Hematopoietic multipotent progenitor cell treated with erythropoietin and hydrocortisone succinate and interleukin-3 and kit ligand, for 6 days (in vitro differentiated cells): ENCODE results near the gene SPACA5B.
A peak's percentile ranks its signal among the peaks of the same experiment; 100 is the strongest.
"Not testable (repeated sequence)": the region's sequence is repeated elsewhere in the genome, so short reads cannot be mapped to it uniquely, and the experiment has no call there.

Source experiments
- DNase-seq: peaks from one replicate; pipeline ENCODE4 v3.0.0-alpha.2; 2015

Gene SPACA5B

DNA sequence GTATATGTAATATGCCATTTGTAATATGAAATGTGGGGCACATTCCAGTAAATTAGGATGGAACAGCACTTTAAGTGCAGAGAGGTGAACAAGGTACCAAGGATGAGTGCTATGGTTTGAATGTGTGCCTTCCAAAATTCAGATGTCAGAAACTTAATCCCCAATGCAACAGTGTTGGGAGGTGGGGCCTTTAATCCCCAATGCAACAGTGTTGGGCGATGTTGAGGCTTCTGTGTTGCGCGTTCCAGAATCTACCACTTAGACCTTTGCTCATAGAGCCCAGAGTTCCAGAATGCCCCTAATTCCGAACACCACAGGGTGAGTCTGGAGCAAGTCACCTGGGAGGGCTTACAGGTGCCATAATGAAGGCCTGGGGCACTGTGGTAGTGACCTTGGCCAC lies at the start of gene SPACA5B:
TSS of gene SPACA5B (plus strand) at position 301 of the 400 bp plus-strand sequence. CDS start at position 363, 62 bp downstream.
- DNase-seq, result not testable (repeated sequence)

DNA sequence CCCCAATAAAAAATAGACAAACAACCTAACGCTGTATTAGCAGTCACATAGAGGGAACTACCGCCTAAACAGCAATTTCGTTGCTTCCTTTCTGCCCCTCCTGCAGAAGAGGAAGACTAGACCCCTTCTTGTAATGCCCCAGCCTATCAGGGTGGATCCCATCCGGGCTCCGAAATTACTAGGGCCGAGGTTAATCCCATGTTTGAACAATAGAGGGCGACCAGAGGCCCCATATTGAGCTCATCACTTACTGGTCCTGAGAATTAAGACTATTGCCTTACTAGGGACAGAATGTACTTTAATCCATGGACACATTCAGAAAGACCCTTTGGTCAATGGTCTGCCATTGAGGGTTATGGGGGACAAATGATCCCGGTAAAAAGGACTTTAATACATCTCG lies 47.2 kb upstream of the SPACA5B start:
- peak; percentile 67 for DNase-seq

DNA sequence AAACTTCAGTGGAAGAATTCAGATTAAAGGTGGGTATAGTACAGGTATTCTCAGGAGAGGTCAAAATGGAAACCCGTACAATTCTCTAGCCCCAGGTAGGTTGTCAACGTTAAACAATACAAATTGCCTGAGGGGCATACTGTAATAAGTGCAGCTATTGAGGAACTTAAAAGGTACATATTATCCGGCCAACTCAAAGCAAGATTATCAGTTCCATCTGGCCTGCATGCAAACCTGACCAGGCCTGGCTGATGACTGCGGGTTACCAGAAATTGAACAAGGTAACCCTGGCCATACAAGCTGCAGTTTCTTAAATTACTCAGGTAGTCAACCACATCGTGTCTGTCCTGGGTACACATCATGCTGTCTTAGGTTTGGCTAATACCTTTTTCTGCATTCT lies 46.7 kb upstream of the SPACA5B start:
- no peak for DNase-seq

DNA sequence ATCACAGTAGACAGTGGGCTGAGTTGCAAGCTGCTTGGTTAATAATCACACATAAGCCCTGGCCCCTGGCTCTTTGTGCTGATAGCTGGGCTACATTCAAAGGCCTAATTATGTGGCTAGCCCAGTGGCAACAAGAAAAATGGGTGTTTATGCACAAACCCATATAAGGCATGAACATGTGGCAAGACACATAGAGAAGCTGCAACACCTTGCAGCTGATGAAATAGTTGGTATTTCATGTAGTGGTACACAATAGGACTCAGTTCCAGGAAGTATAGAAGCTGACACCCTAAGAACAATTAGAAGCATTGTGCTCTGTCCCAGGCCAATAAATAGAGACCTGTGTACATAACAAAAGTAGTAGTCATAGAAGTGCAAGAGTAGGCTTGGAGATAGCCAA lies 44.3 kb upstream of the SPACA5B start:
- no peak for DNase-seq

DNA sequence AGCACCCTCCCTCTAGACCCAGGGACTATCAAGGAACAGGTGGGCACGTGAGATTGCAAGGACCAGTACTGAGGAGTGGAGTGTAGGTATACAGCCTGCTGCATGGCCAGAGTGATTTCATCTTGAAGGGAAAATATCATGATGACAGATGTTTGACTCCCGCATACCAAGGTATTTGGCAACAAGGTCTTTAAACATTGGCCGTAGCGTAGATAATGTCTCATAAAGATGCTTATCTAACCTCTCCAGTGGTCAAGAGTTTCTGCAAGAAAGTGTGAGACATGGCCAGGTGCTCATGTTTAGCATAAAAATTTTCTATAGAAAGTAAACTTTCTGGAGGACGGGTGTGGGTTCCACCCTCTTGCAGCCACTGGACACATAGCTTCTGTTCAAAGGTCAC lies 40.3 kb upstream of the SPACA5B start:
- DNase-seq, result no peak

DNA sequence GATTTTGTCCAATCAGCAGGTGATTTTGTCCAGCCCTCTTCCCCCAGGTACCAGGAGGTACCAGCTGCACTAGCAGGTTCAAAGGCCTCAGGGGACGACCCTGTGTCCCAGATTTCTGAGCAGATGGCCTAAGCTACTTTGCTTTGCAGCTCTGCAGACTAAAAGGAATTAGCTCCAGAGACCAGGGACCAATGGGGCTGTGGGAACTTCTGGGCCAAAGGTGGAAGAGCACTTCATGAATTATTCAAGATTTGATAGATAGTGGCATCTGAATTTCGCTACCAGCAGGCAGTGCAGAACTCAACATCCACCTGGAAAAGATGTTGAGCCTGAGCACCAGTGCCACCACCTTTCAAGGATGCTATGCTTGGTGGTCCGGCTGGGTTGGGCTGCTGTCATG lies 37.9 kb upstream of the SPACA5B start:
- DNase-seq, result not testable (repeated sequence)

DNA sequence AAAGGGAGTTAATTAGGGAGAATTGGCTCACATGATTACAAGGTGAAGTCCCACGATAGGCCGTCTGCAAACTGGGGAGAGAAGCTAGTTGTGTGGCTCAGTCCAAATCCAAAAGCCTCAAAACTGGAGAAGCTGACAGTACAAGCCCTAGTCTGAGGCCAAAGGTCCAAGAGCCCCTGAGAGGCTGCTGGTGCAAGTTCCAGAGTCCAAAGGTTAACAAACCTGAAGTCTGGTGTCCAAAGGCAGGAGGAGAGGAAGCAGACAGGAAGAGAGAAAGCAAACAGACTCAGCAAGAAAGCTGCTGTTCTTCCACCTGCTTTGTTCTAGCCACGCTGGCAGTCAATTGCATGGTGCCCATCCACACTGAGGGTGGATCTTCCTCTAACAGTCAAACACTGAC lies 29.0 kb upstream of the SPACA5B start:
- no peak for DNase-seq

DNA sequence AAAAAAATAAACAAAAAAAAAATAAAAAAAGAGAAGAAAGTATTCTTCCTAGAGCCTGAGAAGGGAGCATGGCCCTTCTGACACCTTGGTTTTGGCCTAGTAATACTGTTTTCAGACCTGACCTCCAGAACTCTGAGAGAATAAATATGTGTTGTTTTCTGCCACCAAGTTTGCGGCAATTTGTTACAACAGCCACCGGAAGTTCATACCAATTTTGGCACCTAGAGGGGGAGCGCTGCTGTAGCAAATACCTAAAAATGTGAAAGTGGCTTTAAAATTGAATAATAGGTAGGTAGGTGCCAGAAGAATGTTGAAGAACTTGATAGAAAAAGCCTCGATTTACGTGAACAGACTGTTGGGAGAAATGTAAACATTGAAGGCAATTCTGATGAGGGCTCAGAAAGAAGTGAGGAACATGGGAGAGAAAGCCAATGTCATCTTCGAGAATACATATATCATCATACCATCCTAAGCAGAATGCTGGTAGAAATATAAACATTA lies 27.5 kb upstream of the SPACA5B start:
- no peak for DNase-seq

DNA sequence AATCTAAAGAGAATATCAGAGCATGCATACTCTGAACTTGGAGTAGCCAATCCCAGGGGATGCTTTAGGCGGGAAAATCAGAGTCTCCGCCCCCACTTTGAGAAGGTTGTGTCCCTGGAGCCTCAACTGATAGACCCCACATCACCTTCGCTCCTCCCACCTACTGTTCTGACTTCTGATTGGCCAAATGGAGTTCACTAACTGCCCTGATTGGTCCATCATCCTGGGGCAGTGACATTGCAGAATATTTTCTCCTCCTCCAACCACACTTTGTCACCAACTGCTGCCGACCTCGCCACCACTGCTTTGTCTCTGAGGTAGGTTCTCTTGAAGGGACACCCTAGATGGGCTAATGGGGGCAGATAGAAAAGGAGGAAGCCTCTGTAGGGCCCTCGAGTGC lies 22.7 kb upstream of the SPACA5B start:
- DNase-seq, result no peak

DNA sequence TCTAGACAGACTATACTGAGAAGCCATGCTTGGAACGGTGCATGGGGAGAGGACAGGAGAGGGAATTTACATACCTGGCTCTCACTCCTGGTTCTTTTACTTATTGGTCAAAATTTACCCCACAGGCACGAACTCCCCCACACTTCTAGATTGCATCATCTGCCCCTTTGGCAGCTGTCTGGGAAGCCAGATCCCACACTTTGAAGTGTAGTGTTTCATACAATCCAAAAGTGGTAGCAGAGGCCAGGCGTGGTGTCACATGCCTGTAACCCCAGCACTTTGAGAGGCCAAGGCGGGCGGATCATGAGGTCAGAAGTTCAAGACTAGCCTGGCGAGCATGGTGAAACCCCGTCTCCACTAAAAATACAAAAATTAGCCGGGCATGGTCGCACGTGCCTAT lies 5.1 kb upstream of the SPACA5B start:
- DNase-seq, result not testable (repeated sequence)

DNA sequence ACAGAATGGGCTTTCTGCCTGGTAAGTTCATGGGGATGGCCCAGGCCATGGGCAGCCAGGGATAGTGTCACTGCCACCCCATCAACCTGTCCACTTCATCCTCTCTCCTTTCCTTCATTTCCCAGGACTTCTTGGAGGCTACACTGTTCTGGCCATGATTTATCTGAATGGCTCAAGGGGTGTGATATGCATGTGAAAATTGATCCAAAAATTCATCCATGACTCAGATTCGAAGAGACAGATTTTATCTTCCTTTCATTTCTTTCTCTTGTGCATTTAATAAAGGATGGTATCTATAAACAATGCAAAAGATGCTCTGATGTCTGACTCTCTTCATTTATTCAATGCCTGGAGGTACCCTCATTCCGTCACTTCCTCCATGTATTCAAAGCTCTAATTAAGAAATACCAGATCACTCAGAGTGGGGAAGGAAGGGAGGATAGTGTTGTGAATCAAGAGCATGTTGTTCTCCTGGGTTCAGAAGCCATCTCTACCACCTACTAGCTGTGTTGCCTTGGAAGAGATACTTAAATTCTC lies 1.9 kb downstream of the SPACA5B start:
- not testable (repeated sequence) for DNase-seq

DNA sequence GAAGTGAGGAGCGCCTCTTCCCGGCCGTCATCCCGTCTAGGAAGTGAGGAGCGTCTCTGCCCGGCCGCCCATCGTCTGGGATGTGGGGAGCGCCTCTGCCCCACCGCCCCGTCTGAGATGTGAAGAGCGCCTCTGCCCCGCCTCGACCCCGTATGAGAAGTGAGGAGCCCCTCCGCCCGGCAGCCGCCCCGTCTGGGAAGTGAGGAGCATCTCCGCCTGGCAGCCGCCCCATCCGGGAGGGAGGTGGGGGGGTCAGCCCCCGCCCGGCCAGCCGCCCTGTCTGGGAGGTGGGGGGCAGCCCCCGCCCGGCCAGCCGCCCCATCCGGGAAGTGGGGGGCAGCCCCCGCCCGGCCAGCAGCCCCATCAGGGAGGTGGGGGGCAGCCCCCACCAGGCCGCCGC lies 8.7 kb downstream of the SPACA5B start:
- not testable (repeated sequence) for DNase-seq

DNA sequence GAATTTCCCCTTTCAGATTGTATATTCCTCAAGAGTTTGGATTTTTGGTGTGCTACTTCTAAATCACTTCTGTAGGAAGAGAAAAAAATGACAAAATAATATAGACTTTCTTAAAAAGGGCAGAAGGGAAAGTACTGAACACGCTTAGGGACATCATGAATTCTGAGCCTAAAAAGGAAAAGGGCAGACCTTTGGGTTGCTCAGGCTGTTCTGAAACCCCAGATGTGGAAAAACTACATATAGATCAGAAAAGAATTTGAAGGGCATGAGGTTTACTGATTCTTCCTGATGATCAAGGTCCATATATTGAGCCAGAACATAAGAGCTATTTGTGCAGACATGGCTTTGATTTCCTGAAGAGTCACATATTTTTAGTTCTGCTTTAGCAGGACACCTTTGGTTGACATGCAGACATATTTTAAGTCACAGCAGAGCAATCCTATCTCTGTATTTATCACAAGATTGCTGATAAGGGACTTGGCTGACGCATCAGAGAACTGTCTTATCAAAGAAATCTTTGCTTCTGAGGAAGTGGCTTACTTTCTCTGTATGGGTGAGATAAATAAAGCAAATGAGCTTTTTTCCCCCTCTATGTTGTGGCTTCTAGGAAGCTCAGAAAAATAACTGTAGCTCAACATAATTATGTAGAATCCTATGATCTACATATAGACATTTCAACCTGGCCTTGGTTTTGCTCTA lies 11.5 kb downstream of the SPACA5B start:
- not testable (repeated sequence) for DNase-seq

DNA sequence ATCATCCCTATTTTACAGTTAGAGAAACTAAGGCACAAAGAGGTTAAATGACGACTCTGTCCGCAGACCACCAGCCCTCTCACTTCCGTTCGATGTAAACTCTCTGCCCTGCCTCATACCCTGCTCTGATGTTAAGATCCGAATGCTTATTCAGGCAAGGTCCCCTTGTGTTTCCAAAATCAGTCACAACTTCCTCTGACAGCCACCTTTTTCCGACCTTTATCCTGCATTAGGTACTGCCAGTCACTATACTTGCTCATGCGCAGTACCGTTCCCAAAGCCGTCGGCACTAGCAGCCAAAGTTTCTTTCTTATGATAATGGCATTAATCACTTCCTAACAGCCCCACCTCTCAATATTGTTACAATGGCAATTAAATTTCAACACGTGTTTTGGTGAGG lies 12.3 kb downstream of the SPACA5B start:
- DNase-seq, result not testable (repeated sequence)

DNA sequence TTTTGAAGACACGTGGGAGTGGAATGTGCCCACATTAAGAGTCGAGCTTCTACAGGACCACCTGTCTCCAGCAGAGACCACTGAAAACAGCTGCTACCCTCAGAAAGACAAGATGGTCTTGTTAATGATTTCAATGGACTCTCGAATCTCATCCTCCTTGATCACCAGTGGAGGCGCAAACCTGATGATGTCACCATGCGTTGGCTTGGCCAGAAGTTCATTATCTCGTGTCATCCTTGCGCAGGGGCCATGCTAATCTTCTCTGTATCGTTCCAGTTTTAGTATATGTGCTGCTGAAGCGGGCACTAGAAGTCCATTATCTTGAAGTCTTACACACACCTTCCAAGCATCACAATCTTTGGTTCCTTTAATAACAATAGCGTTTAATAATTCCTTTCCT lies 23.3 kb downstream of the SPACA5B start:
- no peak for DNase-seq

DNA sequence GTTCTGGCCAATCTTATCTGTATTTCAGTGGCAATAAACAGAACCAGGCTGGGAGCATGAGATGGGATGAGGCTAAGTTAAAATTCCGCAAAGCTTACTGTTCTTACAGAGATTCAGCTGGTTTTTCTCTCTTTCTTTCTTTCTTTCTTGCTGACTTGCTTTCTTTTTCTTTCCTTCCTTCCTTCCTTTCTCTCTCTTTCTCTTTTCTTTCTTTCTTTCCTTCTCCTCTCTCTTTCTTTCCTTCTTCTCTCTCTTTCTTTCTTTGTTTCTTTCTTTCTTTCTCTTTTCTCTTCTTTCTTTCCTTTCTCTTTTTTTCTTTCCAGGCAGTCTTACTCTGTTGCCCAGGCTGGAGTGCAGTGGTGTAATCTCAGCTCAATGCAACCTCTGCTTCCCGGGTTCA lies 24.4 kb downstream of the SPACA5B start:
- no peak for DNase-seq

DNA sequence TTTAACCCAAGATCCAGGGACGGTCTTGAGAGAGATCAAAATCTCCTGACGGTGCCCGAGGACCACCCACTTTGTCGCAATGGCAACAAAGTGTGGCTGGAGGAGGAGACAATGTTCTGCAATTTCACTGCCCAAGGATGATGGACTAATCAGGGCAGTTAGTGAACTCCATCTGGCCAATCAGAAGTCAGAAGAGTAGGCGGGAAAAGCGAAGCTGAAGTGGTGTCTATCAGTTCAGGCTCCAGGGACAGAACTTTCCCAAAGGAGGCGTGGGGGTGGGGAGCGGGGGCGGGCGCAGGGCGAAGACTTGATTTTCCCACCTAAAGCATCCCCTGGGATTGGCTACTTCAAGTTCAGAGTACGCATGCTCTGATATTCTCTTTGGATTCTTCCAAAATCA lies 25.6 kb downstream of the SPACA5B start:
- no peak for DNase-seq

DNA sequence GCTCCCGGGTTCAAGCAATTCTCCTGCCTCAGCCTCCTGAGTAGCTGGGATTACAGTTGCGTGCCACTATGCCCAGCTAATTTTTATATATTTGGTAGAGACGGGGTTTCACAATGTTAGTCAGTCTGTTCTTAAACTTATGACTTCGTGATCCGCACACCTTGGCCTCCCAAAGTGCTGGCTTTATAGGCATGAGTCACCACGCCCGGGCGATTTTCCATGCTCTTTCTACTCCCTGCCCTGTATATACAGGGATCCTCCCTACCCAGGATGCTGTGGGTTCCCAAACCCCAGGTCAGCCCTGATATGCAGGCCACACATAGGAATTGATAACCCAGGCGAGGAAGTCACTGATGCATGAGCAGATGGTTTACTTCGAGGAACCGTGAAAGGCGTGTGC lies 34.8 kb downstream of the SPACA5B start:
- no peak for DNase-seq

DNA sequence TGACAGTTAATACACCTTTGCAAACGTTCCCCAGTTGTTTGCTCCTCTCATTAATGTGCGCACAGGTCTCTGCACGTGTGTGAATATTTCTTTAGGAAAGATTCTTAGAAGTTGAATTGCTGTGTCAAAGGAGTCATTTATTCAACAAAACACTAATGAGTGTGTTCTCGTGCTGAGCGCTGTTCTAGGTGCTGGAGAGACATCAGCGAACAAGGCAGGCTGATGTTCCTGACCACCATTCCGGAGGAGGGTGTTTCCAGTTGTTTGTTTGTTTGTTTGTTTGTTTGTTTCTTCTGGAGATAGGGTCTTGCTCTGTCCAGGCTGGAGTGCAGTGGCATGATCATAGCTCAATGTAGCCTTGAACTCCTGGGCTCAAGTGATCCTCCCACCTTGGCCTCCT lies 35.9 kb downstream of the SPACA5B start:
- DNase-seq, result not testable (repeated sequence)

DNA sequence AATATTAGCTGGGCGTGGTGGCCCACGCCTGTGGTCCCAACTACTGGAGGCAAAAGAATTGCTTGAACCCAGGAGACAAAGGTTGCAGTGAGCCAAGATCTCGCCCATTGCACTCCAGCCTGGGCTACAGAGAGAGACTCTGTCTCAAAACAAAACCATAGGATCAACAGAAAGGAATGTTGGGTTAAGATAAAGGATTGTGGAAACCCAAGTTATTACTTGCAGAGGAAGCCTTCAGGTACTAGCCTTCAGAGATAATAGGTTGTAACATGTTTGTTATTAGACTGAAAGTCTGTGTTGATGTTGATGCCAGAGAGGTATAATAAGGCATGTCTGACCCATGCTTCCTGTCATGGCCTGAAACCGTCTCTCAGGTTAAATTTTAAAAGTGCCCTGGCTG lies 49.3 kb downstream of the SPACA5B start:
- DNase-seq, result no peak

DNA sequence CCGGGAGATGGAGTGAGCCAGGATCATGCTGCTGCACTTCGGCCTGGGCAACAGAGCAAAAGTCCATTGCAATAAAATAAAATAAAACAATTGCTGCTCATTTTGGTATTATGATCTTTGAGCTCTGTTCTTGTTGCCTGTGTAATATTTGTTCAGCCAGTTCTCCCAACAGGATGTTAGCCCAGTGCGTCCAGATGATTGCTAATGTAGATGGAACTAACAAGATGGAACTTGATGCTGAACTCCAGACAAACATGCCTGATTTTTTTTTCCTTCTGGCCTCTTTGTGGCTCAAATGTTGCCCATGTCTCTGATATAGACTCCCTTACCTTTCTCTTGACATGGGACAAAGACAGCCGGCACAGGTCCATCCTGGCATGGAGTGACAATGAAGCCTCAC lies 50.4 kb downstream of the SPACA5B start:
- DNase-seq, result no peak

DNA sequence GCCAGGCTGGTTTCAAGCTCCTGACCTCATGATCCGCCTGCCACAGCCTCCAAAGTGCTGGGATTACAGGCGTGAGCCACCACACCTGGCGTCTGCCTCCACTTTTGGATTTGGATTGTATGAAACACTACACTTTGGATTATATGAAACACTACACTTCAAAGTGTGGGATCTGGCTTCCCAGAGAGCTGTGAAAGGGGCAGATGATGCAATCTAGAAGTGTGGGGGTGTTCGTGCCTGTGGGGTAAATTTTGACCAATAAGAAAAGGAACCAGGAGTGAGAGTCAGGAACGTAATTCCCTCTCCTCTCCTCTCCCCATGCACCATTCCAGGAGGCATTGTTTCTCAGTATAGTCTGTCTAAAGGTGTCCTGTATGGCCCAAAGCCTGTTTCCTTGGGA lies 51.5 kb downstream of the SPACA5B start:
- not testable (repeated sequence) for DNase-seq
